GM12891 (cell line): Measurements from ENCODE around the gene CELA2B.

ENCODE experiments used
- POLR2A ChIP-seq: IDR thresholded peaks from 2 replicates; pipeline ENCODE4 v1.6.1; 2011; ENCODE audit warnings: low read depth, low read length, control low read depth
- POLR2AphosphoS5 ChIP-seq: IDR thresholded peaks from 2 replicates; pipeline ENCODE4 v1.6.1; 2011; ENCODE audit warnings: low read depth, low read length, control low read depth
- SPI1 ChIP-seq: IDR thresholded peaks from 2 replicates; pipeline ENCODE4 v1.6.1; 2011; ENCODE audit warnings: low read depth, low read length, control low read depth
- TAF1 ChIP-seq: IDR thresholded peaks from 2 replicates; pipeline ENCODE4 v1.6.1; 2011; ENCODE audit warnings: low read depth, low read length, control low read depth

DNA sequence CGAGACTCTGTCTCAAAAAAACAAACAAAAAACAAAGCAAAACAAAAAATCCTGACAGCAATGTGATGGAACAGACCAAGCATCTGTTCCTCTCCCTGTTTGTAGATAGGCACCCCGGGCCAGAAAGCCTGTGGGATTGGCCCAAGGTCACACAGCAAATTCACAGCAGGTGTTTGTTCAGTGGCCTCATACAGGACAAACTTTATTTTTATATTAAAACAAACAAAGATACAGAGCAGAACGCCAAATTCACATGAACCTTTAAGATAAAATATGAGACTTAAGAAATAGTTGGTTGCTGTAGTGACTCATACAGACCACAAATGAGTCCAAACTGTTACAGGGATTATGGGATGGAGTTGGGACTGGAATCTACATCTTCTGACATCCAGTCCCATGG is 21.6 kb upstream of the CELA2B start:
- no peak for TF ChIP-seq POLR2AphosphoS5
- TF ChIP-seq POLR2A = no peak
- no peak for TF ChIP-seq TAF1
- no peak for TF ChIP-seq SPI1
